Stimulated activated CD4-positive, alpha-beta T cell treated with anti-CD3 and anti-CD28 coated beads, TNF-alpha, amount 100 ng/mL, for 24 hours (primary cell): ENCODE results near the gene KBTBD4.
"Not testable (repeated sequence)": the region's sequence is repeated elsewhere in the genome, so short reads cannot be mapped to it uniquely, and the experiment has no call there.

Source experiments
- DNase-seq, 3 experiments: peaks; one replicate each; pipeline ENCODE4 v3.0.0-alpha.2; 2020; ENCODE audit warnings: low read depth in 3 of 3

Gene KBTBD4

DNA sequence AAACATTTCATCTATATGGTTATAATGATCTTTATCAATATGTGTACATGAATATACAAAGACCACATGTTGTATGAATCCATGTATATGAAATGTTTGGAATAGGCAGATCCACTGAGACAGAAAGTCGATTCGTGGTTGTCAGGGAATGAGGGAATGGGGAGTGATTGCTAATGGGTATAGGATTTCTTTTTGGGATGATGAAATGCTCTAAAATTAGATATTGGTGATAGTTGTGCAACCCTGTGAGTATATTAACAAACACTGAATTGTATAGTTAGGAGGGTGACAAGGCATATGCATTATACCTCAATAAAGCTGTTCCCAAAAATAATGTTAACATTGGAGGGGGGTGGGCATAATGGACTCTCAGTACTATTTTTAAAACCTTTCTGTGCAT lies 18.3 kb downstream of the KBTBD4 start:
- no peak for DNase-seq

DNA sequence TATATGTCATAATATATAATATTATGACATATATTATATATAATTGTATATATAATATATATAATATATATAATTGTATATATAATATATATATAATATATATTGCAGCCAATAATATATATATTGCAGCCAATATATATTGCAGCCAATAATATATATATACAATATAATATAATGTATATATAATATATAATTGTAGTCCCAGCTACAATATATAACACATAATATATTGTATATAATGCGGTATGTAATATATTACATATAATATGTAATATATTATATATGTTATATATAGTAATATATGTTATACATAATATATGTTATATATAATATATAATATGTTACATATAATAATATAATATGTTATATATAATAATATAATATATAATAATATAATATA lies 20.1 kb downstream of the KBTBD4 start:
- DNase-seq = no peak

DNA sequence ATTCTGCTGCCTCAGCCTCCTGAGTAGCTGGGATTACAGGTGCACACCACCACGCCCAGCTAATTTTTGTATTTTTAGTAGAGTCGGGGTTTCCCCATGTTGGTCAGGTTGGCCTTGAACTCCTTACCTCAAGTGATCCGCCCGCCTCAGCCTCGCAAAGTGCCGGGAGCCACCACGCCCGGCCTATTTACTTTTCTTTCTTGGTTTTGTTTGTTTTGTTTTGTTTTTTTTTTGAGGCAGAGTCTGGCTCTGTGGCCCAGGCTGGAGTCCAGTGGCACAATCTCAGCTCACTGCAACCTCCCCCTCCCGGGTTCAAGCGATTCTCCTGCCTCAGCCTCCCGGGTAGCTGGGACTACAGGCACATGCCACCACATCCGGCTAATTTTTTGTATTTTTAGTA lies 21.8 kb downstream of the KBTBD4 start:
- not testable (repeated sequence) for DNase-seq

DNA sequence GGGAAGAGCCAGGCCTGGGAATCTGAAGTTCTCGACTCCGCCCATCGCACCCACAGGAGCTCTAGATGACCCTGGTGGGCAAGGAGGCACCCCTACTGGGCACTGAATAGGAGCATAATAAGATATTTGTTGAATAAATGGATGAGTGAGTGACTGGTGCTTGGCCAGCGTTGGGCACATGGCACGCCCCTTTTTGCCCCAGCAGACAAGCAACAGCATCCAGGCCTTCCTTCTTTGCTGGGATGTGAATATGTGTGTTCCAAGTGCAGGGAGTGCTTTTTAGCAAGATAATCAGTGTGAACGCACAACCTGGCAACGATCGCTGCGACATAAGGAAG lies 25.4 kb downstream of the KBTBD4 start:
- no peak for DNase-seq

DNA sequence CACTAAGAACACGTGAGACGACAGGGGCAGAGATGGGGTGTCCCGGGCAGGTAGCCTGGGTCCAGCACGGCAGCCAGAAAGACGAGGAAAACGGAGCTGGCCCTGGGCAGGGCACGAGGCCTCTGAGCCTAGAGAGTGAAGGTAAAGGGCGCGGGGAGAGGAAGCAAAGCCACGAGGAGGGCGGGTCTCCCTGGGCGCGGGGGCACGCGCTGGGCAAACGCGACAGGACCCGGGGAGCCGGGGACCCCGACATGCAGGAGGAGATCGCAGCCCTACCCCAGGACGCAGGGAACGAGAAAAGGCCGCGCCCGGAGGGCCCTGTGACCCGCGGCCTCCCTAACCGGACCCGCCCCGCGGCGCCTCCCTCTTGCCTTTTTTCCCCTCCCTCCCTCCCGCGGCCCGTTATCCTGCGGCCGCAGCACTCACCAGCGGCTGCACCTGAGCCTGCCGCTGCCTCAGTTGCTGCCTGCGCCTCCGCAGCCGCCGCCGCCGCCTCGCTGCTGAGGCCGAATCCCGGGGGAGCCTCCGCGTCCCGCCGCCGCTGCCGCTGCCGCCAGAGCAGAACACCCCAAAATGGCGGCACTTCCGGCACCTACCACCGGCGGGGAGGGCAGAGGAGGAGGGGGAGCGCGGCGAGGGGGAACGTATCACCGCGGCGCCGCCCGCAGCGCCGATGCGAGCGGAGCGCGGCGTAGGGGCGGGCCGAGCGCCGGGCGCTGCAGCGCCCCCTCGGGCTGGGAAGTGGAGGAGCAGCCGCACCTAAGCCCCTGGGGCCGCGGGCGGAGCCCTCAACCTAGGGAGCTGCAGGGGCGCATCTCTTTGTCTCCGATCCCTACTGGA lies 26.0 kb downstream of the KBTBD4 start, which contains the start of gene CELF1:
Gene CELF1, minus strand, starts transcription at position 567 of the 840 bp plus-strand sequence. CDS start 53,609 bp downstream, outside the sequence.
- DNase-seq = peak; percentile 86 to 92 (median 88)

DNA sequence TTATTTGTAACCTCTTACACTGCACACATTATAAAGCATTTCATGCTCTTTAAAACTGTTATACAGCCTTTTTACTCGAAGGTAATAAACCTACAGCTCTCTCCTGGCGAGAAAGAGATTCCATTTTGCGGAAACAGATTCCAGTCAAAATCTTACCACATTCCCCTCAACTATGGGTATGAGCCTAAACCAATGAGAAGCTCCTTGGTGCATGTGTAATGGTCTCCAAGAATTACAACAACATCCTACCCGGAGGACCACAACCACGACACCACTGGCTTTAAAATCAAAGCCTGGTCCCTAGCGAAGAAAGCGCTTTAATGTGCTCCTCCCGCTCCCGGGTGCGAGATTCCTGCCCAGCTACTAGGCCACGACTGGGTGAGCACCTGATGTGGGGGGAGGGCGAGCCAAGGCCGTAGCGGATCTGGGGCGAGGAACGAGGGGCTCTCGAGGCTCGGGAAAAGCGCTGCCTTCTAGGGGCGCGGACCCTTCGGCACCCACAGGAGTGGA lies 26.7 kb downstream of the KBTBD4 start:
- no peak for DNase-seq

DNA sequence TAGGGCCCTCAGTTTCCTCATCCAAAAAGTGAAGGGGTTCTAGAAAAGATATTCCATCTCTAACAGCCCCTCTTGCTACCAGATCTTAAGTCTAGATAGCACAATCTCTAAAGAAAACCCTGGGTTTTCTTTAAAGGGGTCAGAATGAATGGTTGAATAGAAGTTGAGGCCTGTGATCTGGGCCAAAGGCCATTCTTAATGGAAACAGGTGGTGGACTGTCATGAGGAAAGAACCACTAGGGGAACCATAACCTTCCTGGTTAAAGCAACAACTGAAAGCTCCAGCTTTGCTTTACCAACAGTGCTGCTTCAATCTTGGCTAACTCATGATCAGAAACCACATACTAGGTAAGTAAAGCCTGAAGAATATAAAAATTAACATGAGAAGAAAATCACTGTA lies 27.7 kb downstream of the KBTBD4 start:
- DNase-seq = no peak

DNA sequence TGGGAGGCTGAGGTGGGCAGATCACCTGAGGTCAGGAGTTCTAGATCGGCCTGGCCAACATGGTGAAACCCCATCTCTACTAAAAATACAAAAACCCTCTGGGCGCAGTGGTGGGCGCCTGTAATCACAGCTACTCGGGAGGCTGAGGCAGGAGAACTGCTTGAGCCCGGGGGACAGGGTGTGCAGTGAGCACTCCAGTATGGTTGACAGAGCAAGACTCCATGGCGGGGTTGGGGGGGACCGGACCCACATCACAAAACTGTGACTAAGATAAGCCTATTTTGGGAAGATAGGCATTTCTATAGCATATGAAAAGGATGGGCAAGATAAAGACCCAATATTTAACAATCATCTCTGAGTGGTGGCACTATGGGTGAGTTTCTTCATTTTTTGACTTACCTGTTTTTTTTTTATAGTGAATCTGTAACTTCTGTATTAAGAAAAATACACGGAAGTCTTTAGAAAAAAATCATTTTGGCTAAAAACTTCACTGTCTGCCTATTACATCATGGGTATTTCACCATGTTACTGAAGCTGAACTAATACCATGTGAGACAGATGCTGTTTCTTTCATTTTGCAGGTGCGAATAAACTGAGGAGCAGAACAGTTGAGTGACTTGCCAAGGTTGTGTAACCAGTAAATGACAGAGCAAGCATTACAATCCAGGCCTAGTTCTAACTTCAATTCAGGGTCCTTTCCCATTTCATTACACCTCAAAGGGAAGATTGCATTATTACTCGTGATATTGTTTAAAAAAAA lies 28.3 kb downstream of the KBTBD4 start:
- no peak for DNase-seq

DNA sequence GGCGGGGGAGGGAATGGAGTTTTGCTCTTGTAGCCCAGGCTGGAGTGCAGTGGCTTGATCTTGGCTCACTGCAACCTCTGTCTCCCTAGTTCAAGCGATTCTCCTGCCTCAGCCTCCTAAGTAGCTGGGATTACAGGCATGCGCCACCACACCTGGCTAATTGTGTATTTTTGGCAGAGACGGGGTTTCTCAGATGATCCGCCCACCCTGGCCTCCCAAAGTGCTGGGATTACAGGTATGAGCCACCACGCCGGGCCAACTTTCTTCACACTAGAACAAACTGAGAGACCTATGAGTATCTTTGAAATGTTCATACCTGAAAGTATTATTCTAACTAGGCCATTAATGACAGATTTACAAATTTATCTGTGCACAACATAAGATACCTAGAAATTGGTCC lies 32.5 kb downstream of the KBTBD4 start:
- not testable (repeated sequence) for DNase-seq

DNA sequence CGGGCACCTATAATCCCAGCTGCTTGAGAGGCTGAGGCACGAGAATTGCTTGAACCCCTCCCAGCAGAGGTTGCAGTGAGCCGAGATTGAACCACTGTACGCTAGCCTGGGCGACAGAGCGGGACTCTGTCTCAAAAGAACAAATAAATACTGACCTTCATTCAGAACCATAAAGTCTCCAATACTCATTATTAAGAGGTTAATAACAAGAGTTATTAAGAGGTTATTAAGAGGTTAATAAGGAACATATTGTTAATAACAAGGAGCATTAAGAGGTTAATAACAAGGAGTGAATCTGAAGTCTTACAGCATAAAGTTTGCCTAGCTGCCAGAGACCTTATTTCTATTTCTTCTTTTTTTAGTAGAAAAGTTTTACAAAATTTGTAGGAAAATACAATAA lies 33.5 kb downstream of the KBTBD4 start:
- DNase-seq = no peak

DNA sequence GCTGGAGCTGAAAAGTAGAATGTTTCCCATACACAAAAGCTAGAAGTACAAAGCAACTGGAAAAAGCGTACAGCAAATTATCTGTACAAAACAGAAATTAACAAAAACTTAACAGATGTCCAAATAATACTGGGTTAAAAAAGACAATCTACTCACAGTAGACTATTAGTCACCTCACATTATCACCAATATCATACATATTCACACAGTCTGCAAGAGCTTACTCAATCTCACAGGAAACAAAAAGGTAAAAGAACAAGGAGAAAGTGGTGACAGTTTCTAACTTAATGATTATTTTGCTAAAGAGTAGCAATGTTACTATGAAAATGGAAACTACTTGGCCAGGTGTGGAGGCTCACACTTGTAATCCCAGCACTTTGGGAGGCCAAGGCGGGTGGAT lies 37.7 kb downstream of the KBTBD4 start:
- no peak for DNase-seq

DNA sequence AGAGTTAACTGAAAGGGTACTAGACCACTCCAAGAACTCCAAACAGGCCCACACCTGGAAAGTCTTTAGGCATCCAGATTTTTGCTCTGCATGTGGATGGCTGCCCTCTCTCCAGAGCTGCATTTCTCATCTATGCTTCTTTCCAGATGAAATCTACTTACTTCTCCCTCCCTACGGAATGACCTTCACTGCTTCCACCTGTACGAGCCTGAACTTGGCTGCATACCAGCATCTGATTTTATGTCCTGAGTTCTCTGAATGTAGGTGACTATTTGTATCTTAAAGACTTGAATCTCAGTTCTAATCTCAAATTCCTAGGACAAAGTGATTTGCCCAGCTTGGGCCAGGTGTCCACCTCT lies 39.1 kb downstream of the KBTBD4 start:
- no peak for DNase-seq

DNA sequence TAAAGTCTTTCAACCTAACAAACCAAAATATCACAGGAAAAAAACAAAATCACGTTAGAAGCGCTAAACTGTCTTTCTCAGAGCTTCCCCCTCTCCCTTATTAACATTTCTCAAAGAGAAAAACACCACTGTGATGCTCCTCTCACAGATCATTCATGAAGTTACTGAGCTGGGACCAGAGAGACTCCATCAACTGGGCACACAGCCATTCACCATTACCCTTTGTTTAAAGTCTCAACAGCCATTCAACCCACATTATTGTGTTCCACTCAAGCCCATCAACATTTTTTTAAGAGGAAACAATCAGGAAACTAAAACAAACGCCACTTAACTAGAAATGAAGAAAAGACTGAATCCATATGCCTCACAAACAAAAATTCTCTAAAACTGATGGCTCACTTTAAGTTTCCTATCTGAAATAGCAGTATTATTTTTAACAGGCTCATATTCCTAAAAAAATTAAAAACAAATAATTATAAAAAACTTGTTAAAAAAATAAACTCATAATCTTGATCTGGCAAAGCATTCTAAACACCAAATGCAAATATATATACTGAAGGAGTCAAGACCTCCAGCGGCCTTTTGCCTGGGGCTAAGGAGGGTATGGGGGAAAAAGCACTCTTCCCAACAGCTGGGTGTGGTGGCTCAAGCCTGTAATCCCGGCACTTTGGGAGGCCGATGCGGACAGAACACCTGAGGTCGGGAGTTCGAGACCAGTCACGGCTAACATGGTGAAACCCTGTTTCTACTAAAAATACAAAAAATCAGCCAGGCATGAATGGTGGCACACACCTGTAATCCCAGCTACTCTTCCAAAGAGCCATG lies 39.8 kb downstream of the KBTBD4 start:
- no peak for DNase-seq

DNA sequence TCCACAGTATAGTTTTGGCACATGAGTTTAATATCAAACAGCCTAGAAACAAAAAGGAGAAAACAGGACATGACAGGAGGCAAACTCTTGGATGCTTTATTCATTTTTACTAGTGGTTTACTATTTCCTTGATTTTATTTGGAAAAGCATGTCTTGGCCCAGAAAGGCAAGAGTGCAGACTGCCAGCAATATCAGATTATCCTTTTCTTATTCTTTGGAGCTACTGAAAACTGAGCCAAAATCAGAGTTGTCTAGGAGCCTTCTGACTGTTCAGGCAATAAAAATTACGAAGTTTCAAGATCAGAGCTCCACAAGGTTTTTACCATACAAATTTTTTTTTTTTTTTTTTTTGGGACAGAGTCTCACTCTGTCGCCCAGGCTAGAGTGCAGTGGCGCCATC lies 41.9 kb downstream of the KBTBD4 start:
- DNase-seq = no peak

DNA sequence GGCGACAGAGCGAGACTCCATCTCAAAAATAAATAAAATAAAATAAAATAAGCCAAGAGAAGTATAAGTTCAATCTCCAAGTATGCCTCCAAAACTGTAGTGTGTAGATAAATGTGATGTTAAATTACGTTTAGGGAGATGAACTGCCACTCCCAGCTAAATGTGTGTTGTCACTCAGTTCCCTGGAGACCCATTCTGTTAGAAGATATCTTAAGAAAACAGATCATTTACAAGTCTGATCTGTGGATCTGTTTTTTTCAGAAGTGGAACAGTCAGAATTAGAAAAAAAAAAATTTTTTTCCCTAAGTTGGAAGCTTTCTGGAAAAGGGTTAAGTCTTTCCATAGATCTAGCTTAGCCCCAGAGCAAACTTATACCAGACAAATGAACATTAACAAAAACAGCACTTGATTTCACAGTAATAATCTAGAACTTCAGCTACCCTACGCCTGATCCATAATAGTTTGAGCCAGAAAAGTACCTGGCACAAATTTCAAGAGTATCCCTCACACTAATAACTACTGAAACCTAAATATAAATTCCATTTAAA lies 44.0 kb downstream of the KBTBD4 start:
- DNase-seq = no peak

DNA sequence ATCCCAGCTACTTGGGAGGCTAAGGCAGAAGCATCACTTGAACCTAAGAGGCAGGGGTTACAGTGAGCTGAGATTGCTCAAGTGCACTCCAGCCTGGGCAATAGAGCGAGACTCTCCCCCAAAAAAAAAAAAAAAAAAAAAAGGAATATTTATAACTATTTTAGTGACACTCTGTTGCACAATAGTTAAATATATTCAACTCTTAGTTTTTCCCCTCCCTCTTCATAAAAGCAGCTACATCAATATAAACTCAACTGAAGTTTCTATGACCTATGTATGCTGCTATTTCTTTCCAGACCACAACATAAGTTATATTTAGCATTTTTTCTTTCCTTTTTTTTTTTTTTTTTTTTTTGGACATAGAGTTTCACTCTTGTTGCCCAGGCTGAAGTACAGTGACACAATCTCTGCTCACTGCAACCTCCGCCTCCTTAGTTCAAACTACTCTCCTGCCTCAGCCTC lies 45.0 kb downstream of the KBTBD4 start:
- no peak for DNase-seq

DNA sequence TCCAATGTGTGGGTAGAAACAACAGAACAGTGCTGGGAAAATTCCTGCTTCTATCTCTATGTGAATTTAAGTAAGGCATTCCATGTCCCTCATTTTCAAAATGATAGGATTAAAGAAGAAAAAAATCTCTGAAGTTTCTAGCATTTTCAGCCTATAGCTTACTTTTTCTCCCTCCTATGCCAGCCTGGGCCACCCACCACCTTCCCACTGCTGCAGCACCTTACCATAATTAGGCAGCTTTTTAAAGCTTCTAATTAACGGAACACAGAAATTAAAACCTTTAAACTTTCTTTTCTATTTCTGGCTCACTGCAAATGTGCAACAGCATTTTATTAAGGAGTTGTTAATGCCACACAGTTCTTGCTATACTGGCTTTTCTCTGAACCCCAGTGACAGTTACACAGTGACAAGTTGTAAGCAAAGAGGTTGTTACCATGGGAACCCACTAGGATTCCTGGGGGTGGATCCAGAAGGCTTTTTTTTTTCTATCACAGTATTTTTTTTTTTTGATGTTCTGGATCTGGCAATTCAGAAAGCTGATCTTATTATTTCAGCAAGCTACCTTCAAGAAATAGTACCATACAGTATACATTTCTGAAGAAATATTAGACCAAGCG lies 46.1 kb downstream of the KBTBD4 start:
- no peak for DNase-seq

DNA sequence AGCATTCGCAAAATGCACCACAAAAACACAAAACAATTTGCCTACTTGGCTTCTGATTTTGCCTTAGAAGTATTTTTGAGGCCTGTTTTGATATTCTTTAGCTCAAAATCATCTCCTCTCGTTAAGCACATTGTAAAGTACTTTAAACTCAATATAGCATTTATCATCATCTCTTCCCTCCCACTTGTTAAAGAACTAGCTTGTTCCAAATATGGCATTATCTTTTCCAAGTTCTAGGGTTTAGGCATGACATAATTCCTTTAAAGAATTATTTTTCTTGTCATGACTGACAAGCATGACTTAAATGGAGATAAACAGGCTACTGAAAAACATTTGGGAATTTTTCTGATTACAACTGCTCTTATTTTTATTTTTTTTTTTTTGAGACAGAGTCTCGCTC lies 47.1 kb downstream of the KBTBD4 start:
- DNase-seq = no peak

DNA sequence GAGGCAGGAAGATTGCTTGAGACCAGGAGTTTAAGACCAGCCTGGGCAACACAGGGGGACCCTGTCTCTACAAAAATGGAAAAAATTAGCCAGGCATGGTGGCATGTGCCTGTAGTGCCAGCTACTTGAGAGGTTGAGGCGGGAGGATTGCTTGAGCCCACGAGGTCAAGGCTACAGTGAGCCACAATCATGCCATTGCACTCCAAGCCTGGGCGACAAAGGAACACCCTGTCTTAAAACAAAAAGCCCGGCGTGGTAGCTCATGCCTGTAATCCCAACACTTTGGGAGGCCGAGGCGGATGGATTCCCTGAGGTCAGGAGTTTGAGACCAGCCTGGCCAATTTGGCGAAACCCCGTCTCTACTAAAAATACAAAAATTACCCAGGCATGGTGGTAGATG lies 48.0 kb downstream of the KBTBD4 start:
- DNase-seq = not testable (repeated sequence)

DNA sequence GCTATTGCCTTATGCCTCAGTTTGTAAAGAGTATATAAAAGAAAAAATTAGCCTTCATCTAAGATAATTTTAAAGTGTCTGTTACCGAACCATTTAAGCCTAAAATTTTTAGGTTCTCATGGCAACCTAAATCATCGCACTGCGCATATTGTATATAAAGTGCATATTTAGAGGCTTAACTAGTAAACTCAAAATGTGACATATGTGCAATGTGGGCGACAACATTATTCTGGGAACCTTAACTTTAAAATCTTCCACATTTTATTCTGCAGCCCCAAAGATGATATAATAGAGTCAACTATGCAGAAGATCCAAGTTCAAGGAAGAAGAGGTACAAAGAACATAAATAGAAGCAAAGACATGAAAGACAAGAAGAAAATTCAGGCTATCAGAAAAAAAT lies 48.8 kb downstream of the KBTBD4 start:
- no peak for DNase-seq

DNA sequence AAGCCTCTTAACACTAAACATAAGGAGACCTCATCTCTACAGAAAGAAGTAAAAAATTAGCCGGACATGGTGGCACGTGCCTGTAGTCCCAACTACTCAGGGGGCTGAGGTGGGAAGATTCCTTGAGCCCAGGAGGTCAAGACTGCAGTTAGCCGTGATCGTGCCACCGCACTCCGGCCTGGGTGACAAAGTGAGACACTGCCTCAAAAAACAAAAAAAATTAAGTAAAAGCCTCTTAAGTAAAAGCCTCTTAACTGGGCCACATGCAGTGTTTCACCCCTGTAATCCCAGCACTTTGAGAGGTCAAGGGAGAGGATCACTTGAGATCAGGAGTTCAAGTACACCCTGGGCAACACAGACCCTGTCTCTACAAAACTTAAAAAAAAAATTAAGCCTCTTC lies 51.6 kb downstream of the KBTBD4 start:
- no peak for DNase-seq
